ENCODE measurements around the gene ATF6. TPM values are rescaled to one million over a fixed set of nuclear protein-coding genes. Genes with fewer than 3 reads are reported as not detected.

Gene ATF6
- total and polyA plus RNA-seq, 9 of the 15 experiments (the other 6 are each of a cell fraction or from before 2014, with no cell fraction given) = 11.7 to 32.4 (median 20.4) TPM

DNA sequence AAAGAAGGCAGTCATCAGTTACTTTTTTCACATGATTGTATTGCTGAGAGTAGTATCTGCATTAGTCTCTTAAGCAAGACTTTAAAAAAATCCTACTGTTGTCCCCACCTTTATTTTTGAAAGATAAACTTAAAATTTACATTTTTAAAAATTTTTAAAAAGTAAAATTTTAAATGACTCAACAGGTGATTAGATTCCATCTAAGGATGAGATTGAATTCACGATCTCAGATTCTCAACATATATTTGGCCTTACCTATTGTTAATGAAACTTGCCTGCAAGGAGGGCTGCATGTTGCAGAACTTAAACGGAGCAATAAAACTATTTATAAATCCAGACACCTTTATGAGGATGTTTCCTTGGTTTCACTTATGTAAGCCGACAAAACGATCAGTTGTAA is 182.3 kb downstream of the ATF6 start:
- no peak overlapping the region for H3K4me3 ChIP-seq
- no peaks in the 10 kb centered on the region for H3K9me3 ChIP-seq (replicated peaks; ENCODE audit: control insufficient read depth, insufficient read depth, low read depth, low read length)
- no peaks in the 10 kb centered on the region for H3K27me3 ChIP-seq (ENCODE audit: control insufficient read depth in 2 of 2, insufficient read depth in 2 of 2, low read length in 2 of 2)
- intact Hi-C loops (cut with micrococcal nuclease) = no loop called here
- FAIRE-seq = no peak
- H4K20me1 ChIP-seq (replicated peaks; ENCODE audit: control insufficient read depth, insufficient read depth, low read length) = no peaks in the 10 kb centered on the region
- DNase-seq (ENCODE audit: extremely low read depth in 1 of 4, low spot score in 3 of 4) = no peak
- H2AFZ ChIP-seq (ENCODE audit: low read depth, low read length) = no peak overlapping the region
- H3K9me1 ChIP-seq (ENCODE audit: control insufficient read depth, insufficient read depth, low read length) = no peaks in the 10 kb centered on the region
- peaks cover 0 to 32% of the 10 kb centered on the region in 2 experiments; a peak in 3 of 5 replicates for H3K4me1 ChIP-seq (replicated peaks in 1 of 2; ENCODE audit: control insufficient read depth in 2 of 2, insufficient read depth in 2 of 2, low read length in 2 of 2)
- no peak overlapping the region for H3K27ac ChIP-seq (ENCODE audit: extremely low read depth, low read depth, low read length)
- ChIA-PET CTCF (ENCODE audit: low intra/inter-chr PET ratio) (no interaction called here), POLR2A (interaction anchor here (0.6 kb wide), 1 partner anchor 10 kb away, joined by 5 read pairs; no protein-coding TSS in a partner anchor)
- in situ Hi-C loops (cut with MboI) = no loop called here
- no peak overlapping the region for H3K9ac ChIP-seq (ENCODE audit: insufficient read depth in 1 of 2, low read depth in 2 of 2, low read length in 2 of 2)
- 0 out of 3 replicates have a peak, but pooled peaks cover 5% of the 10 kb centered on the region for H3K36me3 ChIP-seq (ENCODE audit: control insufficient read depth, insufficient read depth, low read length)
- WGBS (ENCODE audit: insufficient coverage, low coverage, missing lambda C conversion rate) = 82% methylated on average over 4 of the region's 4 CpGs
- ATAC-seq = no peak
- BruUV-seq (replicated peaks) = no TSS peak
- no peak overlapping the region for H3K4me2 ChIP-seq (ENCODE audit: insufficient read depth, low read length)
- TF ChIP-seq ILK (tag; IDR thresholded peaks at IDR 0.05; ENCODE audit: borderline replicate concordance, low read depth) (no peak), HIVEP1 (CRISPR knock-in tag; IDR thresholded peaks at IDR 0.05) (no peak), ESRRA (IDR thresholded peaks at IDR 0.05; ENCODE audit: borderline replicate concordance, low read depth) (no peak), KAT2B (IDR thresholded peaks at IDR 0.05; ENCODE audit: low read depth, low read length) (no peak), EP300 (IDR thresholded peaks at IDR 0.05; ENCODE audit: low read length) (no peak), SNAPC5 (CRISPR knock-in tag; IDR thresholded peaks at IDR 0.05) (no peak), FOXP4 (CRISPR knock-in tag; IDR thresholded peaks at IDR 0.05; ENCODE audit: borderline replicate concordance) (no peak), NFATC3 (IDR thresholded peaks at IDR 0.05) (no peak), SRSF1 (IDR thresholded peaks at IDR 0.05; ENCODE audit: low read depth, low read length) (no peak), DMBX1 (CRISPR knock-in tag; IDR thresholded peaks at IDR 0.05; ENCODE audit: borderline replicate concordance) (no peak), MNT (conservative IDR thresholded peaks at IDR 0.05) (no peak)
- TF ChIP-seq, protein P1, sequence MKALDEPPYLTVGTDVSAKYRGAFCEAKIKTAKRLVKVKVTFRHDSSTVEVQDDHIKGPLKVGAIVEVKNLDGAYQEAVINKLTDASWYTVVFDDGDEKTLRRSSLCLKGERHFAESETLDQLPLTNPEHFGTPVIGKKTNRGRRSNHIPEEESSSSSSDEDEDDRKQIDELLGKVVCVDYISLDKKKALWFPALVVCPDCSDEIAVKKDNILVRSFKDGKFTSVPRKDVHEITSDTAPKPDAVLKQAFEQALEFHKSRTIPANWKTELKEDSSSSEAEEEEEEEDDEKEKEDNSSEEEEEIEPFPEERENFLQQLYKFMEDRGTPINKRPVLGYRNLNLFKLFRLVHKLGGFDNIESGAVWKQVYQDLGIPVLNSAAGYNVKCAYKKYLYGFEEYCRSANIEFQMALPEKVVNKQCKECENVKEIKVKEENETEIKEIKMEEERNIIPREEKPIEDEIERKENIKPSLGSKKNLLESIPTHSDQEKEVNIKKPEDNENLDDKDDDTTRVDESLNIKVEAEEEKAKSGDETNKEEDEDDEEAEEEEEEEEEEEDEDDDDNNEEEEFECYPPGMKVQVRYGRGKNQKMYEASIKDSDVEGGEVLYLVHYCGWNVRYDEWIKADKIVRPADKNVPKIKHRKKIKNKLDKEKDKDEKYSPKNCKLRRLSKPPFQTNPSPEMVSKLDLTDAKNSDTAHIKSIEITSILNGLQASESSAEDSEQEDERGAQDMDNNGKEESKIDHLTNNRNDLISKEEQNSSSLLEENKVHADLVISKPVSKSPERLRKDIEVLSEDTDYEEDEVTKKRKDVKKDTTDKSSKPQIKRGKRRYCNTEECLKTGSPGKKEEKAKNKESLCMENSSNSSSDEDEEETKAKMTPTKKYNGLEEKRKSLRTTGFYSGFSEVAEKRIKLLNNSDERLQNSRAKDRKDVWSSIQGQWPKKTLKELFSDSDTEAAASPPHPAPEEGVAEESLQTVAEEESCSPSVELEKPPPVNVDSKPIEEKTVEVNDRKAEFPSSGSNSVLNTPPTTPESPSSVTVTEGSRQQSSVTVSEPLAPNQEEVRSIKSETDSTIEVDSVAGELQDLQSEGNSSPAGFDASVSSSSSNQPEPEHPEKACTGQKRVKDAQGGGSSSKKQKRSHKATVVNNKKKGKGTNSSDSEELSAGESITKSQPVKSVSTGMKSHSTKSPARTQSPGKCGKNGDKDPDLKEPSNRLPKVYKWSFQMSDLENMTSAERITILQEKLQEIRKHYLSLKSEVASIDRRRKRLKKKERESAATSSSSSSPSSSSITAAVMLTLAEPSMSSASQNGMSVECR (CRISPR knock-in tag; IDR thresholded peaks at IDR 0.05) = no peak
- no peaks in the 10 kb centered on the region for H3K79me2 ChIP-seq (ENCODE audit: control insufficient read depth, insufficient read depth, low read length)
